MM.1S (cell line): ENCODE measurements around the gene GAB2.

Experiments used
- DNase-seq: peaks from one replicate; pipeline ENCODE4 v3.0.0-alpha.2; 2015
- H2AFZ ChIP-seq: fragments of 300-600 bp; sonication (generic); 2 replicates; pipeline ENCODE4 v1.6.0; 2016; ENCODE audit warnings: antibody characterized with exemption, low read length
- H3F3A ChIP-seq: fragments of 300-600 bp; sonication (generic); 2 replicates; pipeline ENCODE4 v1.6.1; 2016; ENCODE audit warnings: mild to moderate bottlenecking, antibody characterized with exemption, low read length, moderate library complexity, mixed read lengths; ENCODE audit not compliant: insufficient read depth
- H3K27ac ChIP-seq: fragments of 300-600 bp; sonication (generic); 2 replicates; pipeline ENCODE4 v1.5.1; 2016; ENCODE audit warnings: mild to moderate bottlenecking, low read length
- H3K27me3 ChIP-seq: fragments of 300-600 bp; sonication (generic); replicated peaks from 2 replicates; pipeline ENCODE4 v1.6.0; 2016; ENCODE audit warnings: low read length; ENCODE audit not compliant: insufficient read depth
- H3K36me3 ChIP-seq: fragments of 300-600 bp; sonication (generic); replicated peaks from 2 replicates; pipeline ENCODE4 v1.6.1; 2016; ENCODE audit warnings: mild to moderate bottlenecking, low read length, mixed read lengths; ENCODE audit not compliant: insufficient read depth
- H3K4me1 ChIP-seq: fragments of 300-600 bp; sonication (generic); 2 replicates; pipeline ENCODE4 v1.6.1; 2016; ENCODE audit warnings: low read length, mixed read lengths
- H3K4me2 ChIP-seq: fragments of 300-600 bp; sonication (generic); 2 replicates; pipeline ENCODE4 v1.6.0; 2016; ENCODE audit warnings: low read depth, low read length
- H3K4me3 ChIP-seq: fragments of 300-600 bp; sonication (generic); 2 replicates; pipeline ENCODE4 v1.5.1; 2016; ENCODE audit warnings: low read length, mixed read lengths
- H3K79me2 ChIP-seq: fragments of 300-600 bp; sonication (generic); 2 replicates; pipeline ENCODE4 v1.6.1; 2016; ENCODE audit warnings: mixed run types, low read length, mixed read lengths
- H3K9ac ChIP-seq: fragments of 300-600 bp; sonication (generic); 2 replicates; pipeline ENCODE4 v1.6.1; 2016; ENCODE audit warnings: low read length, mixed read lengths
- H3K9me2 ChIP-seq: fragments of 300-600 bp; sonication (generic); replicated peaks from 2 replicates; pipeline ENCODE4 v1.6.1; 2016; ENCODE audit warnings: mild to moderate bottlenecking, low read length, mixed read lengths; ENCODE audit not compliant: insufficient read depth
- H3K9me3 ChIP-seq: fragments of 300-600 bp; sonication (generic); replicated peaks from 2 replicates; pipeline ENCODE4 v1.6.1; 2016; ENCODE audit warnings: mild to moderate bottlenecking, low read length, mixed read lengths; ENCODE audit not compliant: insufficient read depth
- H4K20me1 ChIP-seq: fragments of 300-600 bp; sonication (generic); 2 replicates; pipeline ENCODE4 v1.6.1; 2016; ENCODE audit warnings: mild to moderate bottlenecking, low read length, moderate library complexity, mixed read lengths; ENCODE audit not compliant: insufficient read depth
- CTCF ChIP-seq: fragments of 300-600 bp; sonication (generic); IDR thresholded peaks from 2 replicates; pipeline ENCODE4 v1.5.1; 2016; ENCODE audit warnings: antibody characterized with exemption, low read length, mixed read lengths
- EZH2 ChIP-seq: fragments of 300-600 bp; sonication (generic); optimal IDR thresholded peaks from 2 replicates; pipeline ENCODE3; 2017; ENCODE audit warnings: low read depth, mild to moderate bottlenecking, antibody characterized with exemption, low read length, mixed read lengths
- EZH2phosphoT487 ChIP-seq: fragments of 300-600 bp; sonication (generic); IDR thresholded peaks from 2 replicates; pipeline ENCODE4 v1.6.1; 2018; ENCODE audit warnings: antibody characterized with exemption, low read length

GAB2 gene

GRCh38 chr11:78441956-78442355 lies 24.3 kb upstream of the GAB2 start:
- Histone ChIP-seq H3K9me3 (no peaks in the 10 kb centered on the region), H3K79me2 (no peaks in the 10 kb centered on the region), H3K4me2 (no peak overlapping the region), H3F3A (no peaks in the 10 kb centered on the region), H2AFZ (no peak overlapping the region), H3K9ac (no peak overlapping the region), H3K27me3 (no peaks in the 10 kb centered on the region), H3K27ac (no peak overlapping the region), H3K9me2 (no peaks in the 10 kb centered on the region), H3K4me3 (no peak overlapping the region), H4K20me1 (no peaks in the 10 kb centered on the region), H3K4me1 (peaks cover 15% of the 10 kb centered on the region), H3K36me3 (no peaks in the 10 kb centered on the region)
- no peak for DNase-seq
- no peak for TF ChIP-seq CTCF
- TF ChIP-seq EZH2, result no peak
- TF ChIP-seq EZH2phosphoT487, result no peak

GRCh38 chr11:78438298-78438975 lies 20.8 kb upstream of the GAB2 start:
- H3K79me2 ChIP-seq, result no peaks in the 10 kb centered on the region
- peak overlapping the region; percentile 11; the same call in 1 of the 2 replicates for H3K27ac ChIP-seq
- no peak for TF ChIP-seq EZH2
- no peak for TF ChIP-seq EZH2phosphoT487
- no peak for TF ChIP-seq CTCF
- H3K9ac ChIP-seq, result no peak overlapping the region
- H3K4me3 ChIP-seq, result no peak overlapping the region
- H3K9me2 ChIP-seq, result no peaks in the 10 kb centered on the region
- H3K27me3 ChIP-seq, result no peaks in the 10 kb centered on the region
- DNase-seq, result peak; percentile 40
- no peaks in the 10 kb centered on the region for H4K20me1 ChIP-seq
- no peak overlapping the region for H2AFZ ChIP-seq
- peaks cover 15% of the 10 kb centered on the region for H3K4me1 ChIP-seq
- H3K36me3 ChIP-seq, result no peaks in the 10 kb centered on the region
- no peaks in the 10 kb centered on the region for H3K9me3 ChIP-seq
- H3K4me2 ChIP-seq, result peak overlapping the region; percentile 14; the same call in 1 of the 2 replicates
- no peaks in the 10 kb centered on the region for H3F3A ChIP-seq

GRCh38 chr11:78432956-78433355 lies 15.3 kb upstream of the GAB2 start:
- no peak for DNase-seq
- Histone ChIP-seq H3K9ac (no peak overlapping the region), H3F3A (peaks cover 4% of the 10 kb centered on the region; the same call in 1 of the 2 replicates), H3K4me1 (peaks cover 23% of the 10 kb centered on the region), H3K9me2 (no peaks in the 10 kb centered on the region), H3K4me3 (no peak overlapping the region), H2AFZ (no peak overlapping the region), H3K79me2 (no peaks in the 10 kb centered on the region), H3K4me2 (no peak overlapping the region), H3K27me3 (no peaks in the 10 kb centered on the region), H3K27ac (no peak overlapping the region), H4K20me1 (no peaks in the 10 kb centered on the region), H3K36me3 (no peaks in the 10 kb centered on the region), H3K9me3 (no peaks in the 10 kb centered on the region)
- TF ChIP-seq EZH2phosphoT487, result no peak
- no peak for TF ChIP-seq CTCF
- TF ChIP-seq EZH2, result no peak
